Neural cell (in vitro differentiated cells): Measurements from ENCODE around the gene SLC6A5. TPM values are rescaled to one million over a fixed set of nuclear protein-coding genes. Genes with fewer than 3 reads are reported as not detected.

ENCODE experiments used
- H2AFZ ChIP-seq: fragments of 200-600, 300-800 bp; sonication (generic), shearing (Covaris generic); 2 replicates; pipeline ENCODE4 v1.6.0; 2014; ENCODE audit warnings: low read depth, mild to moderate bottlenecking, antibody characterized with exemption, low read length, moderate library complexity
- H3F3A ChIP-seq: fragments of 200-600 bp; shearing (Covaris generic); 2 replicates; pipeline ENCODE4 v1.6.1; 2016; ENCODE audit warnings: mild to moderate bottlenecking, moderate library complexity, mixed read lengths, antibody characterized with exemption, low read length; ENCODE audit not compliant: insufficient read depth, poor library complexity, severe bottlenecking
- H3K27ac ChIP-seq: fragments of 200-600, 300-800 bp; sonication (generic), shearing (Covaris generic); 2 replicates; pipeline ENCODE4 v1.5.1; 2014; ENCODE audit warnings: mild to moderate bottlenecking, low read length, moderate library complexity
- H3K27me3 ChIP-seq: fragments of 300-800, 200-600 bp; sonication (generic), shearing (Covaris generic); 2 replicates; pipeline ENCODE4 v1.6.0; 2014; ENCODE audit warnings: mild to moderate bottlenecking, low read depth, low read length, moderate library complexity; ENCODE audit not compliant: insufficient read depth
- H3K36me3 ChIP-seq: fragments of 300-800, 200-600 bp; sonication (generic), shearing (Covaris generic); 2 replicates; pipeline ENCODE4 v1.5.1; 2014; ENCODE audit warnings: mild to moderate bottlenecking, antibody characterized with exemption, low read length, moderate library complexity; ENCODE audit not compliant: insufficient read depth
- H3K4me2 ChIP-seq: fragments of 300-800, 200-600 bp; sonication (generic), shearing (Covaris generic); 2 replicates; pipeline ENCODE4 v1.6.0; 2014; ENCODE audit warnings: mild to moderate bottlenecking, low read length
- H3K4me3 ChIP-seq: fragments of 300-800, 200-600 bp; sonication (generic), shearing (Covaris generic); 2 replicates; pipeline ENCODE4 v1.5.1; 2014; ENCODE audit warnings: mild to moderate bottlenecking, low read length, moderate library complexity
- H3K79me2 ChIP-seq: fragments of 200-600 bp; shearing (Covaris generic); replicated peaks from 2 replicates; pipeline ENCODE4 v1.6.0; 2014; ENCODE audit warnings: mild to moderate bottlenecking, low read length, moderate library complexity; ENCODE audit not compliant: insufficient read depth
- H3K9ac ChIP-seq: fragments of 300-800, 200-600 bp; sonication (generic), shearing (Covaris generic); 2 replicates; pipeline ENCODE4 v1.6.1; 2016; ENCODE audit warnings: mild to moderate bottlenecking, low read length, mixed read lengths
- H3K9me2 ChIP-seq: fragments of 200-600 bp; shearing (Covaris generic); 2 replicates; pipeline ENCODE4 v1.6.1; 2016; ENCODE audit warnings: mild to moderate bottlenecking, low read length, mixed read lengths; ENCODE audit not compliant: insufficient read depth
- H3K9me3 ChIP-seq: fragments of 200-600, 300-800 bp; sonication (generic), shearing (Covaris generic); 2 replicates; pipeline ENCODE4 v1.6.1; 2016; ENCODE audit warnings: mild to moderate bottlenecking, mixed run types, low read length, moderate library complexity, mixed read lengths
- H4K20me1 ChIP-seq: fragments of 200-600 bp; shearing (Covaris generic); 2 replicates; pipeline ENCODE4 v1.6.1; 2016; ENCODE audit warnings: mild to moderate bottlenecking, mixed run types; ENCODE audit not compliant: insufficient read depth
- CTCF ChIP-seq: fragments of 450-650 bp; IDR thresholded peaks from 2 replicates; pipeline ENCODE4 v1.5.1; 2014; ENCODE audit warnings: antibody characterized with exemption, mild to moderate bottlenecking, moderate library complexity; ENCODE audit not compliant: poor library complexity, severe bottlenecking
- EP300 ChIP-seq: fragments of 450-650 bp; conservative IDR thresholded peaks from 2 replicates; pipeline ENCODE4 v1.6.1; 2014; ENCODE audit warnings: antibody characterized with exemption, mild to moderate bottlenecking, moderate library complexity; ENCODE audit not compliant: poor library complexity, severe bottlenecking
- EZH2 ChIP-seq: fragments of 200-600, 300-800 bp; shearing (Covaris generic), sonication (generic); IDR thresholded peaks from 2 replicates; pipeline ENCODE4 v1.6.1; 2014; ENCODE audit warnings: antibody characterized with exemption, low read length, borderline replicate concordance, mild to moderate bottlenecking; ENCODE audit not compliant: insufficient read depth, poor library complexity, severe bottlenecking
- MXI1 ChIP-seq: fragments of 450-650 bp; conservative IDR thresholded peaks from 2 replicates; pipeline ENCODE4 v1.6.1; 2014; ENCODE audit warnings: antibody characterized with exemption, mild to moderate bottlenecking; ENCODE audit not compliant: poor library complexity, severe bottlenecking
- POLR2AphosphoS5 ChIP-seq: IDR thresholded peaks from 2 replicates; pipeline ENCODE4 v1.6.1; 2012
- RAD21 ChIP-seq: fragments of 450-650 bp; conservative IDR thresholded peaks from 2 replicates; pipeline ENCODE4 v1.6.1; 2014; ENCODE audit warnings: antibody characterized with exemption, mild to moderate bottlenecking, moderate library complexity
- SMC3 ChIP-seq: fragments of 450-650 bp; conservative IDR thresholded peaks from 2 replicates; pipeline ENCODE4 v1.6.1; 2014; ENCODE audit warnings: antibody characterized with exemption, mild to moderate bottlenecking, moderate library complexity; ENCODE audit not compliant: poor library complexity
- TAF1 ChIP-seq: IDR thresholded peaks from 2 replicates; pipeline ENCODE4 v1.6.1; 2012; ENCODE audit warnings: low read depth
- polyA plus RNA-seq: library from polyadenylated mRNA; depleted of rRNA; stranded (reverse); fragments of >200 nt; gene quantifications from 2 replicates; pipeline ENCODE4 v1.2.3, GENCODE V29; 2014
- TF ChIP-seq, protein P1 (sequence below): IDR thresholded peaks from 2 replicates; pipeline ENCODE4 v1.6.1; 2012; ENCODE audit warnings: borderline replicate concordance

Gene SLC6A5
- polyA plus RNA-seq, 1 donor from 2014 or later = not detected

DNA sequence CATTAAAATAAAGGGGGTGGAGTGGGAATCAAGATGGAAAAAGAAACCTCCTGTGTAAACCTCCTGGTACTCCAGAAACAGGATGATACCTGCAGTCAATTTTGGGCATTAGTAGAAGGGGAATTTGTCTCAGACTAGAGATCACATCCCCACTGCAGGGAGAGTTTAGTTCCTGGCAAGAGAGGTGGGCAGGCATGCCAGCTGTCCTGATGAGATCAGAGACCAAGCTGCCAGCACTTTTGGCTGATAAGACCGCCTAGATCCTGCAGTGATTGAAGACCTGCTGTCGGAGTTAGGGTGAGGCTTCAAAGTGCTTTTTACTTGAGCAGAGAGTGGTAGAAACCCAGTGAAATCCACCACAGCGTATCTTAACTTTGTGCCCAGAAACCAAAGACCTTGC lies 40.3 kb downstream of the SLC6A5 start:
- Histone ChIP-seq H2AFZ (no peak overlapping the region), H3K9me2 (no peaks in the 10 kb centered on the region), H3K79me2 (no peaks in the 10 kb centered on the region), H4K20me1 (no peaks in the 10 kb centered on the region), H3K9ac (no peak overlapping the region), H3K27me3 (no peaks in the 10 kb centered on the region), H3K4me3 (no peak overlapping the region), H3K27ac (no peak overlapping the region), H3K4me2 (no peak overlapping the region), H3F3A (no peaks in the 10 kb centered on the region), H3K9me3 (no peaks in the 10 kb centered on the region), H3K36me3 (no peaks in the 10 kb centered on the region)
- TF ChIP-seq MXI1 (no peak), RAD21 (no peak), SMC3 (no peak), POLR2AphosphoS5 (no peak), TAF1 (no peak)

GRCh38 chr11:20640401-20640800 lies 41.0 kb downstream of the SLC6A5 start:
- no peaks in the 10 kb centered on the region for H3K27me3 ChIP-seq
- H3K36me3 ChIP-seq = no peaks in the 10 kb centered on the region
- H3K27ac ChIP-seq = no peak overlapping the region
- H3K9ac ChIP-seq = no peak overlapping the region
- H3K79me2 ChIP-seq = no peaks in the 10 kb centered on the region
- H3K9me2 ChIP-seq = no peaks in the 10 kb centered on the region
- no peak overlapping the region for H2AFZ ChIP-seq
- H3K4me2 ChIP-seq = no peak overlapping the region
- H4K20me1 ChIP-seq = no peaks in the 10 kb centered on the region
- TF ChIP-seq SMC3 (no peak), RAD21 (no peak), TAF1 (no peak), CTCF (no peak), POLR2AphosphoS5 (no peak), MXI1 (no peak), EZH2 (no peak), EP300 (no peak)
- TF ChIP-seq, protein P1, sequence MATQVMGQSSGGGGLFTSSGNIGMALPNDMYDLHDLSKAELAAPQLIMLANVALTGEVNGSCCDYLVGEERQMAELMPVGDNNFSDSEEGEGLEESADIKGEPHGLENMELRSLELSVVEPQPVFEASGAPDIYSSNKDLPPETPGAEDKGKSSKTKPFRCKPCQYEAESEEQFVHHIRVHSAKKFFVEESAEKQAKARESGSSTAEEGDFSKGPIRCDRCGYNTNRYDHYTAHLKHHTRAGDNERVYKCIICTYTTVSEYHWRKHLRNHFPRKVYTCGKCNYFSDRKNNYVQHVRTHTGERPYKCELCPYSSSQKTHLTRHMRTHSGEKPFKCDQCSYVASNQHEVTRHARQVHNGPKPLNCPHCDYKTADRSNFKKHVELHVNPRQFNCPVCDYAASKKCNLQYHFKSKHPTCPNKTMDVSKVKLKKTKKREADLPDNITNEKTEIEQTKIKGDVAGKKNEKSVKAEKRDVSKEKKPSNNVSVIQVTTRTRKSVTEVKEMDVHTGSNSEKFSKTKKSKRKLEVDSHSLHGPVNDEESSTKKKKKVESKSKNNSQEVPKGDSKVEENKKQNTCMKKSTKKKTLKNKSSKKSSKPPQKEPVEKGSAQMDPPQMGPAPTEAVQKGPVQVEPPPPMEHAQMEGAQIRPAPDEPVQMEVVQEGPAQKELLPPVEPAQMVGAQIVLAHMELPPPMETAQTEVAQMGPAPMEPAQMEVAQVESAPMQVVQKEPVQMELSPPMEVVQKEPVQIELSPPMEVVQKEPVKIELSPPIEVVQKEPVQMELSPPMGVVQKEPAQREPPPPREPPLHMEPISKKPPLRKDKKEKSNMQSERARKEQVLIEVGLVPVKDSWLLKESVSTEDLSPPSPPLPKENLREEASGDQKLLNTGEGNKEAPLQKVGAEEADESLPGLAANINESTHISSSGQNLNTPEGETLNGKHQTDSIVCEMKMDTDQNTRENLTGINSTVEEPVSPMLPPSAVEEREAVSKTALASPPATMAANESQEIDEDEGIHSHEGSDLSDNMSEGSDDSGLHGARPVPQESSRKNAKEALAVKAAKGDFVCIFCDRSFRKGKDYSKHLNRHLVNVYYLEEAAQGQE = no peak
- H3K4me3 ChIP-seq = no peak overlapping the region
- H3K9me3 ChIP-seq = no peaks in the 10 kb centered on the region
- H3F3A ChIP-seq = no peaks in the 10 kb centered on the region

GRCh38 chr11:20644360-20644759 lies 45.0 kb downstream of the SLC6A5 start:
- Histone ChIP-seq H3K79me2 (no peaks in the 10 kb centered on the region), H3K4me3 (no peak overlapping the region), H3K9ac (no peak overlapping the region), H3F3A (no peaks in the 10 kb centered on the region), H3K27ac (no peak overlapping the region), H3K9me3 (no peaks in the 10 kb centered on the region), H3K9me2 (no peaks in the 10 kb centered on the region), H3K27me3 (no peaks in the 10 kb centered on the region), H3K4me2 (no peak overlapping the region), H3K36me3 (no peaks in the 10 kb centered on the region), H2AFZ (no peak overlapping the region), H4K20me1 (no peaks in the 10 kb centered on the region)
- TF ChIP-seq, protein P1 = no peak
- TF ChIP-seq MXI1 = no peak
- TF ChIP-seq RAD21 = no peak
